Measurements from ENCODE around the gene IGF2R. TPM values are rescaled to one million over a fixed set of nuclear protein-coding genes. Genes with fewer than 3 reads are reported as not detected.

The IGF2R gene
- total and polyA plus RNA-seq, 5 donors from 2014 or later: 8.8 to 71.2 (median 10.0) TPM

- Mint-ChIP-seq H3K4me3 (no peak overlapping the region), H3K27ac (no peak overlapping the region), H3K4me1 (peaks cover 11 to 18% (median 15%) of the 10 kb centered on the region in 4 donors), H3K36me3 (peaks cover 65% of the 10 kb centered on the region), H3K9me3 (no peaks in the 10 kb centered on the region), H3K27me3 (no peaks in the 10 kb centered on the region)
- ATAC-seq (ENCODE audit: low read depth in 2 of 2): no peak
- Histone ChIP-seq H3K27me3 (ENCODE audit: control insufficient read depth, insufficient read depth, low read length) (no peaks in the 10 kb centered on the region), H3K36me3 (ENCODE audit: control insufficient read depth, insufficient read depth, low read length) (peaks cover 92% of the 10 kb centered on the region), H3K4me3 (ENCODE audit: low read depth, low read length) (no peak overlapping the region), H3K27ac (ENCODE audit: insufficient read depth, low read length, poor library complexity, severe bottlenecking) (no peak overlapping the region), H3K9me3 (ENCODE audit: control insufficient read depth in 2 of 2, low read length in 2 of 2) (no peaks in the 10 kb centered on the region), H3K4me1 (ENCODE audit: control insufficient read depth, insufficient read depth, low read length, poor library complexity, severe bottlenecking) (peaks cover 15% of the 10 kb centered on the region)
- no peak for DNase-seq
Measured at GRCh38 chr6:160073272-160073671, 104.4 kb downstream of the IGF2R start.

GRCh38 chr6:160076009-160076408 is 107.1 kb downstream of the IGF2R start:
- H3K4me1 ChIP-seq (ENCODE audit: control insufficient read depth, insufficient read depth, low read length, poor library complexity, severe bottlenecking): no peaks in the 10 kb centered on the region
- no peak overlapping the region for H3K4me3 Mint-ChIP-seq
- no peaks in the 10 kb centered on the region for H3K27me3 Mint-ChIP-seq
- DNase-seq (no peak), ATAC-seq (ENCODE audit: low read depth in 2 of 2) (no peak)
- no peak overlapping the region for H3K27ac Mint-ChIP-seq
- peaks cover 55% of the 10 kb centered on the region for H3K36me3 Mint-ChIP-seq
- H3K9me3 Mint-ChIP-seq: no peaks in the 10 kb centered on the region
- no peak overlapping the region for H3K27ac ChIP-seq (ENCODE audit: insufficient read depth, low read length, poor library complexity, severe bottlenecking)
- peaks cover 96% of the 10 kb centered on the region for H3K36me3 ChIP-seq (ENCODE audit: control insufficient read depth, insufficient read depth, low read length)
- H3K4me1 Mint-ChIP-seq: peaks cover 0 to 4% (median 0%) of the 10 kb centered on the region in 4 donors
- H3K4me3 ChIP-seq (ENCODE audit: low read depth, low read length): no peak overlapping the region
- no peaks in the 10 kb centered on the region for H3K9me3 ChIP-seq (ENCODE audit: control insufficient read depth in 2 of 2, low read length in 2 of 2)
- no peaks in the 10 kb centered on the region for H3K27me3 ChIP-seq (ENCODE audit: control insufficient read depth, insufficient read depth, low read length)

GRCh38 chr6:160077024-160077423 is 108.1 kb downstream of the IGF2R start:
- Mint-ChIP-seq H3K36me3 (peaks cover 57% of the 10 kb centered on the region), H3K27ac (peak overlapping the region in 1 of 3 donors; percentile 20), H3K4me3 (no peak overlapping the region), H3K27me3 (no peaks in the 10 kb centered on the region), H3K4me1 (peaks cover 0 to 4% (median 0%) of the 10 kb centered on the region in 4 donors), H3K9me3 (no peaks in the 10 kb centered on the region)
- H3K4me1 ChIP-seq (ENCODE audit: control insufficient read depth, insufficient read depth, low read length, poor library complexity, severe bottlenecking): no peaks in the 10 kb centered on the region
- ATAC-seq (ENCODE audit: low read depth in 2 of 2) (no peak), DNase-seq (no peak)
- no peaks in the 10 kb centered on the region for H3K27me3 ChIP-seq (ENCODE audit: control insufficient read depth, insufficient read depth, low read length)
- no peak overlapping the region for H3K27ac ChIP-seq (ENCODE audit: insufficient read depth, low read length, poor library complexity, severe bottlenecking)
- no peak overlapping the region for H3K4me3 ChIP-seq (ENCODE audit: low read depth, low read length)
- peaks cover 97% of the 10 kb centered on the region for H3K36me3 ChIP-seq (ENCODE audit: control insufficient read depth, insufficient read depth, low read length)
- H3K9me3 ChIP-seq (ENCODE audit: control insufficient read depth in 2 of 2, low read length in 2 of 2): no peaks in the 10 kb centered on the region

GRCh38 chr6:160077526-160077925 is 108.6 kb downstream of the IGF2R start:
- no peaks in the 10 kb centered on the region for H3K9me3 ChIP-seq (ENCODE audit: control insufficient read depth in 2 of 2, low read length in 2 of 2)
- H3K27ac ChIP-seq (ENCODE audit: insufficient read depth, low read length, poor library complexity, severe bottlenecking): no peak overlapping the region
- H3K4me3 Mint-ChIP-seq: no peak overlapping the region
- H3K36me3 ChIP-seq (ENCODE audit: control insufficient read depth, insufficient read depth, low read length): peaks cover 95% of the 10 kb centered on the region
- H3K27me3 ChIP-seq (ENCODE audit: control insufficient read depth, insufficient read depth, low read length): no peaks in the 10 kb centered on the region
- no peaks in the 10 kb centered on the region for H3K9me3 Mint-ChIP-seq
- peaks cover 0 to 4% (median 0%) of the 10 kb centered on the region in 4 donors for H3K4me1 Mint-ChIP-seq
- ATAC-seq (ENCODE audit: low read depth in 2 of 2) (no peak), DNase-seq (no peak)
- no peaks in the 10 kb centered on the region for H3K4me1 ChIP-seq (ENCODE audit: control insufficient read depth, insufficient read depth, low read length, poor library complexity, severe bottlenecking)
- peaks cover 57% of the 10 kb centered on the region for H3K36me3 Mint-ChIP-seq
- H3K4me3 ChIP-seq (ENCODE audit: low read depth, low read length): no peak overlapping the region
- no peaks in the 10 kb centered on the region for H3K27me3 Mint-ChIP-seq
- H3K27ac Mint-ChIP-seq: no peak overlapping the region

GRCh38 chr6:160078883-160079685 is 110.2 kb downstream of the IGF2R start:
- DNase-seq: no peak
- no peaks in the 10 kb centered on the region for H3K9me3 Mint-ChIP-seq
- Histone ChIP-seq H3K36me3 (ENCODE audit: control insufficient read depth, insufficient read depth, low read length) (peaks cover 94% of the 10 kb centered on the region), H3K4me1 (ENCODE audit: control insufficient read depth, insufficient read depth, low read length, poor library complexity, severe bottlenecking) (no peaks in the 10 kb centered on the region), H3K27me3 (ENCODE audit: control insufficient read depth, insufficient read depth, low read length) (no peaks in the 10 kb centered on the region), H3K9me3 (ENCODE audit: control insufficient read depth in 2 of 2, low read length in 2 of 2) (no peaks in the 10 kb centered on the region), H3K27ac (ENCODE audit: insufficient read depth, low read length, poor library complexity, severe bottlenecking) (no peak overlapping the region), H3K4me3 (ENCODE audit: low read depth, low read length) (no peak overlapping the region)
- no peak overlapping the region for H3K27ac Mint-ChIP-seq
- H3K27me3 Mint-ChIP-seq: no peaks in the 10 kb centered on the region
- no peak for ATAC-seq (ENCODE audit: low read depth in 2 of 2)
- no peak overlapping the region for H3K4me3 Mint-ChIP-seq
- peaks cover 57% of the 10 kb centered on the region for H3K36me3 Mint-ChIP-seq
- peaks cover 0 to 4% (median under 1%) of the 10 kb centered on the region in 4 donors for H3K4me1 Mint-ChIP-seq

GRCh38 chr6:160079686-160080043 is 110.8 kb downstream of the IGF2R start:
- no peak overlapping the region for H3K27ac ChIP-seq (ENCODE audit: insufficient read depth, low read length, poor library complexity, severe bottlenecking)
- no peaks in the 10 kb centered on the region for H3K9me3 Mint-ChIP-seq
- H3K4me1 Mint-ChIP-seq: peaks cover 0 to 4% (median 1%) of the 10 kb centered on the region in 4 donors
- no peak overlapping the region for H3K4me3 Mint-ChIP-seq
- ATAC-seq (ENCODE audit: low read depth in 2 of 2) (no peak), DNase-seq (no peak)
- H3K9me3 ChIP-seq (ENCODE audit: control insufficient read depth in 2 of 2, low read length in 2 of 2): no peaks in the 10 kb centered on the region
- H3K36me3 Mint-ChIP-seq: peaks cover 59% of the 10 kb centered on the region
- no peak overlapping the region for H3K4me3 ChIP-seq (ENCODE audit: low read depth, low read length)
- no peaks in the 10 kb centered on the region for H3K27me3 Mint-ChIP-seq
- no peak overlapping the region for H3K27ac Mint-ChIP-seq
- H3K27me3 ChIP-seq (ENCODE audit: control insufficient read depth, insufficient read depth, low read length): no peaks in the 10 kb centered on the region
- H3K36me3 ChIP-seq (ENCODE audit: control insufficient read depth, insufficient read depth, low read length): peaks cover 94% of the 10 kb centered on the region
- no peaks in the 10 kb centered on the region for H3K4me1 ChIP-seq (ENCODE audit: control insufficient read depth, insufficient read depth, low read length, poor library complexity, severe bottlenecking)

- DNase-seq: no peak
- H3K4me3 ChIP-seq (ENCODE audit: low read depth, low read length): no peak overlapping the region
- H3K36me3 ChIP-seq (ENCODE audit: control insufficient read depth, insufficient read depth, low read length): peaks cover 94% of the 10 kb centered on the region
- peaks cover 58% of the 10 kb centered on the region for H3K36me3 Mint-ChIP-seq
- no peak overlapping the region for H3K27ac Mint-ChIP-seq
- H3K27me3 Mint-ChIP-seq: no peaks in the 10 kb centered on the region
- no peaks in the 10 kb centered on the region for H3K4me1 ChIP-seq (ENCODE audit: control insufficient read depth, insufficient read depth, low read length, poor library complexity, severe bottlenecking)
- H3K4me1 Mint-ChIP-seq: peaks cover 0 to 4% (median 1%) of the 10 kb centered on the region in 4 donors
- H3K27ac ChIP-seq (ENCODE audit: insufficient read depth, low read length, poor library complexity, severe bottlenecking): no peak overlapping the region
- ATAC-seq (ENCODE audit: low read depth in 2 of 2): no peak
- H3K9me3 ChIP-seq (ENCODE audit: control insufficient read depth in 2 of 2, low read length in 2 of 2): no peaks in the 10 kb centered on the region
- H3K9me3 Mint-ChIP-seq: no peaks in the 10 kb centered on the region
- H3K27me3 ChIP-seq (ENCODE audit: control insufficient read depth, insufficient read depth, low read length): no peaks in the 10 kb centered on the region
- H3K4me3 Mint-ChIP-seq: no peak overlapping the region
Measured at GRCh38 chr6:160080097-160080496, 111.2 kb downstream of the IGF2R start.

GRCh38 chr6:160081398-160081797 is 112.5 kb downstream of the IGF2R start:
- Histone ChIP-seq H3K9me3 (ENCODE audit: control insufficient read depth in 2 of 2, low read length in 2 of 2) (no peaks in the 10 kb centered on the region), H3K27ac (ENCODE audit: insufficient read depth, low read length, poor library complexity, severe bottlenecking) (no peak overlapping the region), H3K4me3 (ENCODE audit: low read depth, low read length) (no peak overlapping the region), H3K4me1 (ENCODE audit: control insufficient read depth, insufficient read depth, low read length, poor library complexity, severe bottlenecking) (no peaks in the 10 kb centered on the region), H3K27me3 (ENCODE audit: control insufficient read depth, insufficient read depth, low read length) (no peaks in the 10 kb centered on the region), H3K36me3 (ENCODE audit: control insufficient read depth, insufficient read depth, low read length) (peaks cover 94% of the 10 kb centered on the region)
- Mint-ChIP-seq H3K4me3 (no peak overlapping the region), H3K9me3 (no peaks in the 10 kb centered on the region), H3K36me3 (peaks cover 67% of the 10 kb centered on the region), H3K4me1 (peaks cover 0 to 4% (median 1%) of the 10 kb centered on the region in 4 donors), H3K27ac (no peak overlapping the region), H3K27me3 (no peaks in the 10 kb centered on the region)
- DNase-seq (no peak), ATAC-seq (ENCODE audit: low read depth in 2 of 2) (no peak)
